Measurements from ENCODE around the gene POU2F3. TPM values are rescaled to one million over a fixed set of nuclear protein-coding genes. Genes with fewer than 3 reads are reported as not detected.

Gene POU2F3
- total RNA-seq, 4 donors from 2014 or later, result not detected

GRCh38 chr11:120254788-120255518 lies 15.0 kb downstream of the POU2F3 start:
- H3K4me3 ChIP-seq, result no peak overlapping the region
- intact Hi-C loops (cut with DNase I), result no loop called here
- 15% methylated on average over 11 of the region's 13 CpGs for WGBS
- H3K27me3 ChIP-seq, result peaks cover 0 to 94% (median 10%) of the 10 kb centered on the region in 4 donors
- H3K27ac ChIP-seq (replicated peaks in 1 of 4), result no peak overlapping the region
- H3K4me1 ChIP-seq, result peaks cover 0 to 3% (median 0%) of the 10 kb centered on the region in 4 donors
- H3K9me3 ChIP-seq, result no peaks in the 10 kb centered on the region
- no peak for DNase-seq (ENCODE audit: extremely low spot score)
- no peaks in the 10 kb centered on the region for H3K36me3 ChIP-seq
- TF ChIP-seq CTCF (IDR thresholded peaks at IDR 0.05), result no peak

- intact Hi-C loops (cut with DNase I), result no loop called here
- DNase-seq (ENCODE audit: extremely low spot score), result no peak
Observed at GRCh38 chr11:120255519-120255866, 15.6 kb downstream of the POU2F3 start.

GRCh38 chr11:120256178-120256577 lies 16.2 kb downstream of the POU2F3 start:
- Histone ChIP-seq H3K4me3 (no peak overlapping the region), H3K36me3 (no peaks in the 10 kb centered on the region), H3K27me3 (peaks cover 0 to 88% (median 10%) of the 10 kb centered on the region in 4 donors), H3K27ac (replicated peaks in 1 of 4) (no peak overlapping the region), H3K9me3 (no peaks in the 10 kb centered on the region), H3K4me1 (peaks cover 0 to 3% (median 0%) of the 10 kb centered on the region in 4 donors)
- 66% methylated on average over 4 of the region's 4 CpGs for WGBS
- DNase-seq (ENCODE audit: extremely low spot score), result no peak
- TF ChIP-seq CTCF (IDR thresholded peaks at IDR 0.05), result no peak
- no peak for TF ChIP-seq EP300 (IDR thresholded peaks at IDR 0.05)
- intact Hi-C loops (cut with DNase I), result no loop called here

More at GRCh38 chr11:120255519-120255866, 15.6 kb downstream of the POU2F3 start:
- WGBS, result 18% methylated on average over 9 of the region's 9 CpGs
- H3K36me3 ChIP-seq, result no peaks in the 10 kb centered on the region
- H3K27me3 ChIP-seq, result peaks cover 0 to 95% (median 10%) of the 10 kb centered on the region in 4 donors
- no peak overlapping the region for H3K4me3 ChIP-seq
- TF ChIP-seq POLR2A (IDR thresholded peaks at IDR 0.05; ENCODE audit: low read depth) (no peak), EP300 (IDR thresholded peaks at IDR 0.05) (no peak), POLR2AphosphoS5 (IDR thresholded peaks at IDR 0.05) (no peak), CTCF (IDR thresholded peaks at IDR 0.05) (no peak)
- H3K27ac ChIP-seq (replicated peaks in 1 of 4), result no peak overlapping the region
- peaks cover 0 to 3% (median 0%) of the 10 kb centered on the region in 4 donors for H3K4me1 ChIP-seq
- no peaks in the 10 kb centered on the region for H3K9me3 ChIP-seq

- Histone ChIP-seq H3K36me3 (no peaks in the 10 kb centered on the region), H3K27ac (replicated peaks in 1 of 4) (no peak overlapping the region), H3K9me3 (no peaks in the 10 kb centered on the region), H3K27me3 (peaks cover 0 to 83% (median 10%) of the 10 kb centered on the region in 4 donors), H3K4me1 (peaks cover 0 to 3% (median 0%) of the 10 kb centered on the region in 4 donors), H3K4me3 (no peak overlapping the region)
- 95% methylated on average over 2 of the region's 2 CpGs for WGBS
- intact Hi-C loops (cut with DNase I), result no loop called here
- DNase-seq (ENCODE audit: extremely low spot score), result no peak
- no peak for TF ChIP-seq CTCF (IDR thresholded peaks at IDR 0.05)
- TF ChIP-seq POLR2A (IDR thresholded peaks at IDR 0.05; ENCODE audit: low read depth), result no peak
- TF ChIP-seq POLR2AphosphoS5 (IDR thresholded peaks at IDR 0.05), result no peak
- TF ChIP-seq EP300 (IDR thresholded peaks at IDR 0.05), result no peak
Observed at GRCh38 chr11:120256779-120257178, 16.8 kb downstream of the POU2F3 start.

GRCh38 chr11:120257346-120257745 lies 17.4 kb downstream of the POU2F3 start:
- 70% methylated on average over 9 of the region's 9 CpGs for WGBS

More at GRCh38 chr11:120257346-120257745, 17.4 kb downstream of the POU2F3 start:
- no peak overlapping the region for H3K27ac ChIP-seq (replicated peaks in 1 of 4)
- peaks cover 0 to 78% (median 10%) of the 10 kb centered on the region in 4 donors for H3K27me3 ChIP-seq
- intact Hi-C loops (cut with DNase I), result no loop called here
- no peaks in the 10 kb centered on the region for H3K9me3 ChIP-seq
- TF ChIP-seq EP300 (IDR thresholded peaks at IDR 0.05), result no peak
- TF ChIP-seq CTCF (IDR thresholded peaks at IDR 0.05), result no peak
- no peak for TF ChIP-seq POLR2A (IDR thresholded peaks at IDR 0.05; ENCODE audit: low read depth)
- no peak for TF ChIP-seq POLR2AphosphoS5 (IDR thresholded peaks at IDR 0.05)
- H3K4me1 ChIP-seq, result peaks cover 0 to 3% (median 0%) of the 10 kb centered on the region in 4 donors
- DNase-seq (ENCODE audit: extremely low spot score), result no peak
- no peaks in the 10 kb centered on the region for H3K36me3 ChIP-seq
- H3K4me3 ChIP-seq, result no peak overlapping the region

All from esophagus muscularis mucosa (tissue), 4 donors.